ENCODE results near the gene SLC25A34.

The SLC25A34 gene

DNA sequence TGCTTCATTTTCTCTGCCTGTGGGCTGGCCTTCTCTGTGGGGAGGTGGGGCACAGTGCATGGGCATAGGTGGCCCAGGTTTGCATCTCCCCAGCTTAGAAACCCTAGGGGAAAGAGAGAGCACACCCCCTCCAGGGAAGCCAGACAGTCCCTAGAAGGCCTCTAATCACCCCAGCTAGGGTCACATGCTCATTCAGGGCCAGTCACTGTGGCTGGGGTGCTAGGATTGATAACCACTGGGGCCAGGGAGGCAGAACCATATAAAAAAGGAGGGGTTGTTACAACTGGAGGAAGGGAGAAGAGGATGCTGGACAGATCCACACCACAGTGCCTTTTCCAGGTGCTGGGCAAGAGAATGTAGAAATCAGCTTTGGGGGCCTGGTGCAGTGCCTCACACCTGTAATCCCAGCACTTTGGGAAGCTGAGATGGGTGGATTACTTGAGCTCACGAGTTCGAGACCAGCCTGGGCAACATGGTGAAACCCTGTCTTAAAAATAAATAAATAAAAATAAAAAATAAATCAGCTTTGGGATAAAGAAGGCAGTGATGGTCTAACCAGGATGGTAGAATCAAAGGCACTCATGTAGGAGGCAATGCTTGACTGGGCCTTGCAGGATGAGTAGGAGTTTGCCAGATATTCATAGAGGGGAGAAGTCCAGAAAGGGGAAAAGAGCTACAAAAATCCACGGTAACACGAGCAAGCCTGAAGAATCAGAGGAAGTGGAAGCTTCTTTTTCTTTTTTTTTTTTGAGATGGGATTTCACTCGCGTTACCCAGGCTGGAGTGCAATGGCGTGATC, 42.0 kb downstream of the SLC25A34 start:
- no peak overlapping the region for H3K4me2 ChIP-seq (ENCODE audit: low read depth, low read length, poor library complexity, severe bottlenecking)
- H3K9me3 ChIP-seq (ENCODE audit: insufficient read depth, low read depth, low read length): no peaks in the 10 kb centered on the region
- TF ChIP-seq, protein P1, sequence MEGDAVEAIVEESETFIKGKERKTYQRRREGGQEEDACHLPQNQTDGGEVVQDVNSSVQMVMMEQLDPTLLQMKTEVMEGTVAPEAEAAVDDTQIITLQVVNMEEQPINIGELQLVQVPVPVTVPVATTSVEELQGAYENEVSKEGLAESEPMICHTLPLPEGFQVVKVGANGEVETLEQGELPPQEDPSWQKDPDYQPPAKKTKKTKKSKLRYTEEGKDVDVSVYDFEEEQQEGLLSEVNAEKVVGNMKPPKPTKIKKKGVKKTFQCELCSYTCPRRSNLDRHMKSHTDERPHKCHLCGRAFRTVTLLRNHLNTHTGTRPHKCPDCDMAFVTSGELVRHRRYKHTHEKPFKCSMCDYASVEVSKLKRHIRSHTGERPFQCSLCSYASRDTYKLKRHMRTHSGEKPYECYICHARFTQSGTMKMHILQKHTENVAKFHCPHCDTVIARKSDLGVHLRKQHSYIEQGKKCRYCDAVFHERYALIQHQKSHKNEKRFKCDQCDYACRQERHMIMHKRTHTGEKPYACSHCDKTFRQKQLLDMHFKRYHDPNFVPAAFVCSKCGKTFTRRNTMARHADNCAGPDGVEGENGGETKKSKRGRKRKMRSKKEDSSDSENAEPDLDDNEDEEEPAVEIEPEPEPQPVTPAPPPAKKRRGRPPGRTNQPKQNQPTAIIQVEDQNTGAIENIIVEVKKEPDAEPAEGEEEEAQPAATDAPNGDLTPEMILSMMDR (conservative IDR thresholded peaks at IDR 0.05; ENCODE audit: low read length): no peak
- no peak for TF ChIP-seq EZH2phosphoT487 (IDR thresholded peaks at IDR 0.05; ENCODE audit: borderline replicate concordance)
- H3K9ac ChIP-seq (ENCODE audit: low read depth, low read length, poor library complexity, severe bottlenecking): no peak overlapping the region
- no peaks in the 10 kb centered on the region for H3K36me3 ChIP-seq (ENCODE audit: insufficient read depth, low read length)
- H3K27me3 ChIP-seq (ENCODE audit: insufficient read depth, low read length, poor library complexity, severe bottlenecking): no peaks in the 10 kb centered on the region
- no peaks in the 10 kb centered on the region for H3K4me1 ChIP-seq (ENCODE audit: insufficient read depth, low read length, poor library complexity, severe bottlenecking)
- H2AFZ ChIP-seq (ENCODE audit: low read length): no peak overlapping the region
- no peaks in the 10 kb centered on the region for H3K9me2 ChIP-seq (replicated peaks; ENCODE audit: low read depth, low read length)
- H4K20me1 ChIP-seq (ENCODE audit: insufficient read depth, low read length, poor library complexity, severe bottlenecking): no peaks in the 10 kb centered on the region
- H3K4me3 ChIP-seq (ENCODE audit: low read length, poor library complexity, severe bottlenecking): no peak overlapping the region
- H3F3A ChIP-seq (ENCODE audit: low read depth): no peaks in the 10 kb centered on the region
- no peaks in the 10 kb centered on the region for H3K79me2 ChIP-seq (ENCODE audit: insufficient read depth, low read length)

DNA sequence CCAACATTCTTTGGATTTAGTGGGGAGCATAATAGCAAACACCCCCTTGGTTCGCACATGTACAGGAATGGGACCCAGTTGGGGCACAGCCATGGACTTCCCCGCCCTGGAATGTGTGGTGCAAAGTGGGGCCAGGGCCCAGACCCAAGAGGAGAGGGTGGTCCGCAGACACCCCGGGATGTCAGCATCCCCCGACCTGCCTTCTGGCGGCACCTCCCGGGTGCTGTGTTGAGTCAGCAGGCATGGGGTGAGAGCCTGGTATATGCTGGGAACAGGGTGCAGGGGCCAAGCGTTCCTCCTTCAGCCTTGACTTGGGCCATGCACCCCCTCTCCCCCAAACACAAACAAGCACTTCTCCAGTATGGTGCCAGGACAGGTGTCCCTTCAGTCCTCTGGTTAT, 49.6 kb downstream of the SLC25A34 start:
- H3K36me3 ChIP-seq (ENCODE audit: insufficient read depth, low read length): no peaks in the 10 kb centered on the region
- H3K4me3 ChIP-seq (ENCODE audit: low read length, poor library complexity, severe bottlenecking): no peak overlapping the region

DNA sequence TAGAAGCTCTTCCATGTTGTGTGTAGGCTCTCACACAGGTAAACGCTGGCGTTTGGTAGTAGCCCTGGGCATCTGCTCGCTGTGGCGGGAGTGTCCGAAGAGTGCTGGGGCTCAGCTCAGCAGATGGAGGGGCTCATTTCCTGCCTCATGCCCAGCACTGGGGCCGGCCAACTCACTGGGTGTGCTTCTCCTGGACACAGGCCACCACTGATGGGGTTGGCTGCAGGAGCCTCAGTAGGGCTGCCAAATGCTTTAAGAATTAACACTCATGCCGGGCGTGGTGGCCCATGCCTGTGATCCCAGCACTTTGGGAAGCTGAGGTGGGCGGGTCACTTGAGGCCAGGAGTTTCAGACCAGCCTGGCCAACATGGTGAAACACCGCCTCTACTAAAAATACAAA, 50.5 kb downstream of the SLC25A34 start:
- no peaks in the 10 kb centered on the region for H3K9me3 ChIP-seq (ENCODE audit: insufficient read depth, low read depth, low read length)
- H3K9ac ChIP-seq (ENCODE audit: low read depth, low read length, poor library complexity, severe bottlenecking): no peak overlapping the region
- no peak overlapping the region for H3K4me3 ChIP-seq (ENCODE audit: low read length, poor library complexity, severe bottlenecking)
- H3F3A ChIP-seq (ENCODE audit: low read depth): no peaks in the 10 kb centered on the region
- TF ChIP-seq, protein P1 (conservative IDR thresholded peaks at IDR 0.05; ENCODE audit: low read length): no peak
- no peak for TF ChIP-seq EZH2phosphoT487 (IDR thresholded peaks at IDR 0.05; ENCODE audit: borderline replicate concordance)
- H3K27me3 ChIP-seq (ENCODE audit: insufficient read depth, low read length, poor library complexity, severe bottlenecking): no peaks in the 10 kb centered on the region
- no peaks in the 10 kb centered on the region for H3K4me1 ChIP-seq (ENCODE audit: insufficient read depth, low read length, poor library complexity, severe bottlenecking)
- H3K4me2 ChIP-seq (ENCODE audit: low read depth, low read length, poor library complexity, severe bottlenecking): no peak overlapping the region
- no peaks in the 10 kb centered on the region for H3K9me2 ChIP-seq (replicated peaks; ENCODE audit: low read depth, low read length)
- no peaks in the 10 kb centered on the region for H3K79me2 ChIP-seq (ENCODE audit: insufficient read depth, low read length)
- no peaks in the 10 kb centered on the region for H3K36me3 ChIP-seq (ENCODE audit: insufficient read depth, low read length)
- no peak overlapping the region for H2AFZ ChIP-seq (ENCODE audit: low read length)
- H4K20me1 ChIP-seq (ENCODE audit: insufficient read depth, low read length, poor library complexity, severe bottlenecking): no peaks in the 10 kb centered on the region

More for the DNA sequence above, 49.6 kb downstream of the SLC25A34 start:
- Histone ChIP-seq H3K4me2 (ENCODE audit: low read depth, low read length, poor library complexity, severe bottlenecking) (no peak overlapping the region), H2AFZ (ENCODE audit: low read length) (no peak overlapping the region), H3K9ac (ENCODE audit: low read depth, low read length, poor library complexity, severe bottlenecking) (no peak overlapping the region), H3K4me1 (ENCODE audit: insufficient read depth, low read length, poor library complexity, severe bottlenecking) (no peaks in the 10 kb centered on the region), H3F3A (ENCODE audit: low read depth) (no peaks in the 10 kb centered on the region), H3K27me3 (ENCODE audit: insufficient read depth, low read length, poor library complexity, severe bottlenecking) (no peaks in the 10 kb centered on the region), H4K20me1 (ENCODE audit: insufficient read depth, low read length, poor library complexity, severe bottlenecking) (no peaks in the 10 kb centered on the region), H3K9me3 (ENCODE audit: insufficient read depth, low read depth, low read length) (no peaks in the 10 kb centered on the region), H3K79me2 (ENCODE audit: insufficient read depth, low read length) (no peaks in the 10 kb centered on the region), H3K9me2 (replicated peaks; ENCODE audit: low read depth, low read length) (no peaks in the 10 kb centered on the region)
- TF ChIP-seq, protein P1 (conservative IDR thresholded peaks at IDR 0.05; ENCODE audit: low read length): no peak
- no peak for TF ChIP-seq EZH2phosphoT487 (IDR thresholded peaks at IDR 0.05; ENCODE audit: borderline replicate concordance)
